ENCODE results near the gene IL17C. TPM values are rescaled to one million over a fixed set of nuclear protein-coding genes. Genes with fewer than 3 reads are reported as not detected.

IL17C gene
- total and polyA plus RNA-seq, 9 of the 15 experiments (the other 6 are each of a cell fraction or from before 2014, with no cell fraction given): not detected

DNA sequence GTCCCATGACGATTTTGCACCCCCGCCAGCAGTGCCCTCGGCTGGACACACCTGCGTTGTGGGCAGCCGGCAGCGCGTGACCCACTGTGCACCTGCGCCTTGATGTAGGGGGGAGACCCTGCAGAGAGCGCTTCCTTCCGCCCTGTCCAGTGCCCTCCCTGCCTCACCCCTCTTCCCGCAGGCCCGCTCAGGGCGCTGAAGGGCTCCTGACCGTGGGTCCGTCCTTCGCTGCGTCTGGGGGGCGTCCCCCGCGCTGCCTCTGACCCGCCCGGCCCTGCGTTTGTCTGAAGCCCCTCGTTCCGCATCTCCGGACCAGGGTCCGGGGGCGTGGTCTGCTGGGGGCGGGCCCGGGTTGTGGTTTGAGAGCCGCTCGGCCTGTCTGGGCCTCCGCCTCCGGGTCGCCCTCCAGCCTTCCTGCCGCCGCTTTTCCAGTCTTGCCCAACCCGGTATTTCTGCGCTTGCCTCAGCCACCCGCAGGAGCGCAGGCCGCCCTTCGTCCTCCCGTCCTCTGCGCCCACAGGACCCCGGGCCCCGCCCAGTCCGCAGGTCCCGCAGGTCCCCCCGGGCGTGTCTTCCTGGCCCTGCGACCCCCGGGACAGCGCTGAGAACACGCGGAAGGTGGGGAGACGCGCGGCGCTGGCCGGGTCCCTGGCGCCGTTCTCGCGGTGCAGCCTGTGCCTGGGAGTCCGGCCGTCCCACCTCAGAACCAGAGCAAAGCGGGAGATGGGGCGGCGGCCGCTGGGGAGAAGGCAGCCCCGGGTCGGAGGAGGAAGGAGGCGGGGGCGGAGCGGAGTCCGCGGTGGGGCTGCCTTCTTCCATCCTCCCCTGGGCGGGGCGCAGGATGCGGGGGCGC, 4.0 kb upstream of the IL17C start (continued):
- TF ChIP-seq, protein P1, sequence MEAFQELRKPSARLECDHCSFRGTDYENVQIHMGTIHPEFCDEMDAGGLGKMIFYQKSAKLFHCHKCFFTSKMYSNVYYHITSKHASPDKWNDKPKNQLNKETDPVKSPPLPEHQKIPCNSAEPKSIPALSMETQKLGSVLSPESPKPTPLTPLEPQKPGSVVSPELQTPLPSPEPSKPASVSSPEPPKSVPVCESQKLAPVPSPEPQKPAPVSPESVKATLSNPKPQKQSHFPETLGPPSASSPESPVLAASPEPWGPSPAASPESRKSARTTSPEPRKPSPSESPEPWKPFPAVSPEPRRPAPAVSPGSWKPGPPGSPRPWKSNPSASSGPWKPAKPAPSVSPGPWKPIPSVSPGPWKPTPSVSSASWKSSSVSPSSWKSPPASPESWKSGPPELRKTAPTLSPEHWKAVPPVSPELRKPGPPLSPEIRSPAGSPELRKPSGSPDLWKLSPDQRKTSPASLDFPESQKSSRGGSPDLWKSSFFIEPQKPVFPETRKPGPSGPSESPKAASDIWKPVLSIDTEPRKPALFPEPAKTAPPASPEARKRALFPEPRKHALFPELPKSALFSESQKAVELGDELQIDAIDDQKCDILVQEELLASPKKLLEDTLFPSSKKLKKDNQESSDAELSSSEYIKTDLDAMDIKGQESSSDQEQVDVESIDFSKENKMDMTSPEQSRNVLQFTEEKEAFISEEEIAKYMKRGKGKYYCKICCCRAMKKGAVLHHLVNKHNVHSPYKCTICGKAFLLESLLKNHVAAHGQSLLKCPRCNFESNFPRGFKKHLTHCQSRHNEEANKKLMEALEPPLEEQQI (IDR thresholded peaks at IDR 0.05): no peak
- no peak for TF ChIP-seq ASH1L (IDR thresholded peaks at IDR 0.05; ENCODE audit: borderline replicate concordance, low read depth, partially characterized antibody)
- no peak for TF ChIP-seq ZNF644 (tag; IDR thresholded peaks at IDR 0.05; ENCODE audit: low read depth)
- TF ChIP-seq, protein P2, sequence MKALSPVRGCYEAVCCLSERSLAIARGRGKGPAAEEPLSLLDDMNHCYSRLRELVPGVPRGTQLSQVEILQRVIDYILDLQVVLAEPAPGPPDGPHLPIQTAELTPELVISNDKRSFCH (CRISPR knock-in tag; IDR thresholded peaks at IDR 0.05): no peak
- TF ChIP-seq, protein P2 (tag; IDR thresholded peaks at IDR 0.05): 0 out of 2 replicates have a peak, but pooled peaks have one; percentile 22
- peak; percentile 37; the same call in 1 of the 2 replicates for TF ChIP-seq SIN3B (IDR thresholded peaks at IDR 0.05; ENCODE audit: low read depth)
- 0 out of 4 replicates have a peak, but pooled peaks of 1 of the 2 experiments have one; percentile 17 for TF ChIP-seq RCOR1 (IDR thresholded peaks at IDR 0.05; ENCODE audit: borderline replicate concordance in 1 of 2, low read depth in 2 of 2, low read length in 2 of 2)
- TF ChIP-seq KAT2B (IDR thresholded peaks at IDR 0.05; ENCODE audit: low read depth, low read length): no peak
- TF ChIP-seq, protein P3, sequence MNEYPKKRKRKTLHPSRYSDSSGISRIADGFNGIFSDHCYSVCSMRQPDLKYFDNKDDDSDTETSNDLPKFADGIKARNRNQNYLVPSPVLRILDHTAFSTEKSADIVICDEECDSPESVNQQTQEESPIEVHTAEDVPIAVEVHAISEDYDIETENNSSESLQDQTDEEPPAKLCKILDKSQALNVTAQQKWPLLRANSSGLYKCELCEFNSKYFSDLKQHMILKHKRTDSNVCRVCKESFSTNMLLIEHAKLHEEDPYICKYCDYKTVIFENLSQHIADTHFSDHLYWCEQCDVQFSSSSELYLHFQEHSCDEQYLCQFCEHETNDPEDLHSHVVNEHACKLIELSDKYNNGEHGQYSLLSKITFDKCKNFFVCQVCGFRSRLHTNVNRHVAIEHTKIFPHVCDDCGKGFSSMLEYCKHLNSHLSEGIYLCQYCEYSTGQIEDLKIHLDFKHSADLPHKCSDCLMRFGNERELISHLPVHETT (CRISPR knock-in tag; conservative IDR thresholded peaks at IDR 0.05 in 1 of 2, IDR thresholded peaks at IDR 0.05 in 1 of 2): no peak
- peak; percentile 87 for TF ChIP-seq CEBPG (CRISPR knock-in tag; IDR thresholded peaks at IDR 0.05)
- TF ChIP-seq CEBPG (tag; conservative IDR thresholded peaks at IDR 0.05 in 1 of 2, IDR thresholded peaks at IDR 0.05 in 1 of 2): peak; percentile 11 to 64; a peak in 1 of 4 replicates
- no peak for TF ChIP-seq RHOXF2B (CRISPR knock-in tag; conservative IDR thresholded peaks at IDR 0.05)
- TF ChIP-seq FIP1L1 (IDR thresholded peaks at IDR 0.05; ENCODE audit: low read depth, low read length, poor library complexity, severe bottlenecking): peak; percentile 90
- no peak for TF ChIP-seq TCF7L2 (IDR thresholded peaks at IDR 0.05; ENCODE audit: low read depth, low read length)

Measured in K562 (cell line).